GM04503 (cell line): ENCODE data around the gene PLA2G4E.

Experiments
- DNase-seq: peaks from one replicate; pipeline ENCODE4 v3.0.0-alpha.2; 2012; ENCODE audit warnings: low read depth

PLA2G4E gene

DNA sequence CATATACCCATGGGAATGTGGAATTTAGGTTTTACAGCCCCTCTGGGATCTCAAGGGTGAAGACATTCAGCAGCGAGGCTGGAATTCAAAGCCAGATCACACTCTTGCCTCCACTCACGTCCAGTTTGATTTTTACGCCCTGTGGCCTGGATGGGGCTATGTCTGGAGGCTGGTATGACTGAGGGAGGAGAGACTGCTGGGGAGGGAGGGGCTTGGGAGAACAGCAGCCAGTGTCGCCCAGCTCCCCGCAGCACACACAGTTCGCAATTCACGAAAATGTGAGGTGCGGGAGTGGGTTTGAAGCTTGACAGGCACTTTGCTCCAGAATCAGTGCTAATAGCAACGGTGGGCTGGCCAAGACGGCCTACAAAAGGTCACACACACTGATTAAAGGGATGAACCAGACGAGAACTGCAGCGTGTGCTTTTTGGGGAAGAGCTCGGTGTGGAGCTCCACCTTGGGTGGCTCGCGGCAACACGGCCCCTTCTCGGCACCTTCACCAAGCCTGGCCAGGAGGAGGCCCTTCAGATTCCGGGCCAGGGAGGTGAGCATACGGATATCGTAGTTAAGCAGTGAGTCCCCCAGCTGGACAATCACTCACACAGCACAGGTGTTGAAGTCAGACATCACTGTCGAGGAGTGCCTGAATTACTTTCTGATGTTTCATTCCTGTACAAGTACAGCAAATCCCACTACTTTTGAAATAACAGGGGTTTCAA lies 64.9 kb downstream of the PLA2G4E start:
- DNase-seq, result no peak

GRCh38 chr15:41955100-41955499 lies 65.7 kb downstream of the PLA2G4E start:
- DNase-seq, result no peak

DNA sequence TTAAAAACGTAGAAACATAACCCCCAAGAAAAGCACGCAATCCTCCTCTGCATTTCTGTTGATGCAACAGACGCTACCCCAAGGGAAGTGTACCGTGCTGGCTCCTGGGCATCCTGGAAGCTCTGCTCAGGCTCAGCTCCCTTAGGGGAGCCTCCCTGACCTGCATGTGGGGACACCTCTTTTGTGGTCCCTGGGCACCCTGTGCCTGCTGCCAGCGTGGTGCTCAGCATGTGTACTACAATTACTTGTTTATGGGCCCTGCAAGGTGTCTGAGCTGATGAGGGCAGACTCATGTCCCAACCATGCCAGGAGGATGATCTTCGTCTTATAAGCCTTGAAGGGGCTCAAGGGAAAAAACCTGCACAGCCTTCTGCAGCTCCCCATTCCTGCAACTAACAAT lies 66.8 kb downstream of the PLA2G4E start:
- no peak for DNase-seq

GRCh38 chr15:41952013-41952563 lies 68.8 kb downstream of the PLA2G4E start:
- DNase-seq, result no peak

DNA sequence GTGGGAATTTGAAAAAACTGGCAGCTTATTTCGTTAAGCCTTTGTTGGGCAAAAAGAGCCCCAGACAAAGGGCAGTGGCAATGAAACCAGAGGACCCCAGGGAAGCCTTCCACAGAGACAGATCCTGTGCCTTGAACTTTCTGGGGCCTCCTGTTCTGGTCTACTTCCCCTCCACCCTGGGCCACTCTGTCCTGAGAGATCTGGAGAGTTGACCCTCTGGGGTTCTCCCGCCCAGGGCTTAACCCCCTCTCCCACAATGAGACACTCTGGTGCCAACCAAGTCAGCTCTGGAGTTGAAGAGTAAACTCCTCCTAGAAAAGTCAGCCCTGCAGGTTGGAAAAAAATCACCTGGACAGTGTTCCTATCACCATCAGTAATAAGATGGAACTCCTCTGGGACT lies 69.3 kb downstream of the PLA2G4E start:
- no peak for DNase-seq

DNA sequence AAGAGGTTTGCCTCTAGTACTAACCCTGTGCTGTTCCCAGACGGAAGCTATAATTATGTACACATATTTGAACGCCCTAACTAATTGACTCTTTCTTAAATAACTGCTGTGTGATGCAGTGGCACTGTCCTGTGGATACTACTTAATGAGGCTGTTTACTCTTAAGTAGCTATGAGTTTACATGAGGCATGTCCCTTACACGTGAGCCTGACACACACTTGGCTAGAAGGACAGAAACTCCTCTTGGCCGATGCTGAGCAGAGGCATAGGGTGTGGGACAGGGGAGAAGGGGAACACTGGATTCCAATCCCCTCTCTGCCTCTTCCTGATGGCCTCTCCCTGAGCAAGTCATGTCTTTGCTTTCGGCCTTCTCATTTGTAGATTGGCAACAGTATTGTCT lies 70.4 kb downstream of the PLA2G4E start:
- DNase-seq, result no peak

GRCh38 chr15:41950127-41950483 lies 70.7 kb downstream of the PLA2G4E start:
- DNase-seq, result no peak

GRCh38 chr15:41949401-41950126 lies 71.3 kb downstream of the PLA2G4E start:
- no peak for DNase-seq

DNA sequence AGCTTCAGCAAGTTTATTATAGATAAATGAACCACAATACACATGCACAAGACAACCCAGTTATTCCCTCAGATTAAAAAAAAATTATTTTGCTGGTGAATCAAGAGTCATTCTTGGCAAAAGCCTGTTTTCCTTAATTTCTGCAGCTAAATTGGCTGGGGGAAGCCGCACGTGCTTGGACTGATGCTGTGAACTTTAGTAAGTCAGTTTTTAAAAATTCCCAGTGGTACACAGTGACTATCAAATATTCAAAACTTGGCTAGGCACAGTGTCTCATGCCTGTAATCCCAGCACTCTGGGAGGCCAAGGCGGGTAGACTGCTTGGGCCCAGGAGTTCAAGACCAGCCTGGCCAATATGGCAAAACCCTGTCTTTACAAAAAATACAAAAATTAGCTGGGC lies 72.4 kb downstream of the PLA2G4E start:
- DNase-seq, result no peak

- DNase-seq, result no peak
Observed at GRCh38 chr15:41946970-41947369, 73.9 kb downstream of the PLA2G4E start.

GRCh38 chr15:41945731-41946130 lies 75.1 kb downstream of the PLA2G4E start:
- DNase-seq, result no peak

DNA sequence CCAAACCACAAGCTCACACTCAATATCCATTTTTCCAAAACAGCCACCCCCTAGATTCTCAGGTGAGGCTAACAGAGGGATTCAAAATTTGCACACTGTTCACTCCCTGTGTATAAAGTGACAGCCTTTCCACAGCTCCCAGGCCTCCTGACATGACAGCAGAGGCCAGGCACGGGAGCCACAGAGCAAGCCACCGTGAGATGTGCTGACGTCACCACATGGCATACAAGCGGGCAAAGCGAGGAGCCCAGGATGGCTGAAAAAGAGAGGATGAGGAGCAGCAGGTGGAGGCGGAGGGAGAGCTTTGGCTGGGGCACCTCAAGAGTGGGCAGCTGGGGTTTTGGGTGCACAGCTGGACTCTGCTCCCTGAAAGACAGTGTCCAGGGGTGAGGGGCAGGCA lies 75.6 kb downstream of the PLA2G4E start:
- no peak for DNase-seq

GRCh38 chr15:41944313-41944940 lies 76.4 kb downstream of the PLA2G4E start:
- peak; percentile 72 for DNase-seq

- no peak for DNase-seq
Observed at GRCh38 chr15:41943543-41944312, 77.1 kb downstream of the PLA2G4E start.

DNA sequence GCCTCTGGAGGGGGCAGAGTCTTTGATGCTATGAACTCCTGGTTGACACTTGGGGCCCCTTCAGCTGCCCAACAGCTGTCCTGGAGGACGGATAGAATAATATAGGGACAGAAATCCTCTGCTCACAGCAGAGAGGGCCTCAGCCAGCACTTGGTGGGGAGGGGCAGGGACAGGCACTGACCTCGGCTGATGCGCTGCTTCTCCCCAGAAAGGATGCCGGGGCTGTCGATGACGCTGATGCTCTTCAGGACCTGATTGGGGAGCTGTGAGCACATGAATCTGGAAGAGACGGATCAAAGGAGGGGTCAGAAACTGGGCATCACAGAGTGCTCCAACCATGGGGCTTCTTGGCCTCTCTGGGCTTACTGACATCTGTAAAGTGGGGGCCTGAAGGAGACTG lies 78.0 kb downstream of the PLA2G4E start:
- no peak for DNase-seq

- no peak for DNase-seq
Observed at GRCh38 chr15:41941644-41942415, 79.0 kb downstream of the PLA2G4E start.

GRCh38 chr15:41940441-41940857 lies 80.4 kb downstream of the PLA2G4E start:
- DNase-seq, result no peak

GRCh38 chr15:41939986-41940385 lies 80.9 kb downstream of the PLA2G4E start:
- no peak for DNase-seq

DNA sequence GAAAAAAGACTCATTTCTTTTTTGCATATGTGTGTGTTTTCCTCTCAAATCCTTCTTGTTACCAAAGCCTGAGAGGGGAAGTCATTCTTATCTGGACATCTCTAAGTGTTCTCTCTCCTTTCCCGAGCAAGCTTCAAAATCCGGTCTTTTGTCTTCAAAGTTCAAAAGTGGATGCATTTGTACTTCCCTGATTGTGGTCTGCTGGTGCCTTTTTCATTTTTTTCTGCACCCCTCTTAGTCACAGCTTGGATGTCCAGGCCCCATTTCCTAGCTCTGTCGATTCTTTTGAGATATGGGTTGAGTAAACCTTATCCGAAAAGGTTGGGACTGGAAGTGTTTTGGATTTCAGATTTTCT lies 83.3 kb downstream of the PLA2G4E start:
- no peak for DNase-seq

DNA sequence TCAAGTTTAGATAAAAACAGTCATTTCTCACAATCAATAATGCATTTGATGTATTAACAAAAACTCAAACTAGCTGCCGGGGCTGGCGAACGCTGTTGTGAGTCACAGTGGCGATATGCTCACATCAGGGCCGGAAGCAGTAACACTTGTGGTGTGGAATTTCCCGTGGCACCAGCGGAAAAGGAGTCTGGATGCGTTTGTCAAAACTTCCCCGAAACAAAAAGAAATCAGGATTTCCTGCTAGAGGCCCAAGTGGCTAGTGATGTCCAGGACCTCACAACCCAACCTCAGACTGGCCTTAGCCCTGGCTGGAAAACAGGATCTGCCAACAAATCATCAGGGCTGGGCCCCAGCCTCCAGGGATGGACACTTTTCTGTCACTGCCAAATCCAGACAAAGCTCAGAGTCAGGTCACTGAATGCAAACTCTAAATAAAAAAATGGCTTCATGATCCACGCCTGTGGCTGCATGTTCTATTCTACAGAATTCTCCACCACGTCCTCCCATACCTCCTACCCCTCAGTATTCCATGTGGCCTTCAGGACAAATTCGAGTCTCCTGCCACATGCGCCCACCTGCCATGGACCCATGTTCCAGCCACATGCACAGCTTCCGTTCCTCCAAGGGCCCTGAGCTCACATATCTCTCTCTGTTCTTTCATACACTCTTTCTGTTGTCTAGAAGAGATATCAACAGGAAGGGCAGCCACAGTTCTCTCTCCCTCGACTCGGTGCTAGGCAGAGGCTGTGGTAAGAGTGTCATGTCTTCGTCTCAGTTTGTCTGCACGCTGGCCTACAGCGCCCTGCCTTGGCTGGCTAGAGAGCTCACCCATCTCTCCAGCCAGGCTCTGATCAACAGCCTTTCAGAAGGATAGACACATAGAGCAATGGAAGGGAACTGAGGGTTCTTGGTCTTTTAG lies 83.9 kb downstream of the PLA2G4E start:
- DNase-seq, result no peak
